Thyroid gland (tissue), 4 donors: ENCODE data around the gene ELMO1.

ENCODE experiments used
- CTCF ChIP-seq, 6 experiments: fragments of 200-600 bp in 3 of 6; fragments of 450-650 bp in 3 of 6; sonication (generic) in 3 of 6; IDR thresholded peaks; one replicate each; pipeline ENCODE4 v1.5.1; 2016 to 2019; ENCODE audit warnings: antibody characterized with exemption in 6 of 6, mild to moderate bottlenecking in 2 of 6, inconsistent platforms in 1 of 6, moderate library complexity in 1 of 6
- POLR2A ChIP-seq, 2 donors: fragments of 450-650 bp; IDR thresholded peaks; one replicate each; pipeline ENCODE4 v1.6.1; 2017; ENCODE audit warnings: antibody characterized with exemption in 2 of 2, mild to moderate bottlenecking in 2 of 2, moderate library complexity in 1 of 2

GRCh38 chr7:37265006-37265405 is 183.7 kb downstream of the ELMO1 start:
- no peak for TF ChIP-seq POLR2A (IDR thresholded peaks at IDR 0.05)
- TF ChIP-seq CTCF (IDR thresholded peaks at IDR 0.05) = no peak
